ENCODE data around the gene SCN4A. TPM values are rescaled to one million over a fixed set of nuclear protein-coding genes. Genes with fewer than 3 reads are reported as not detected.
"Not testable (repeated sequence)": the region's sequence is repeated elsewhere in the genome, so short reads cannot be mapped to it uniquely, and the experiment has no call there.

Gene SCN4A
- total RNA-seq, result 0.18 TPM
- long read RNA-seq, result 0 reads

GRCh38 chr17:63972796-63973195, at the start of gene SCN4A:
Gene SCN4A, minus strand, starts transcription at chr17:63972918. Its CDS starts 77 bp downstream, at chr17:63972841.
- no peaks in the 10 kb centered on the region for H3K36me3 ChIP-seq
- no peak within 1 kb of the TSS for H3K27ac ChIP-seq
- intact Hi-C loops (cut with DNase I), result no loop called here
- no peaks in the 10 kb centered on the region for H3K9me3 ChIP-seq
- DNase-seq (no peak), ATAC-seq (no peak)
- H3K27me3 ChIP-seq (ENCODE audit: low read depth), result no peaks in the 10 kb centered on the region
- TF ChIP-seq CTCF (IDR thresholded peaks at IDR 0.05), result no peak
- no peak within 1 kb of the TSS for H3K4me3 ChIP-seq
- H3K4me1 ChIP-seq, result no peaks in the 10 kb centered on the region

GRCh38 chr17:64020056-64020766, 47.5 kb upstream of the SCN4A start, which contains the start of gene ICAM2:
Gene ICAM2, minus strand, starts transcription at chr17:64020633. Its CDS starts 13,942 bp downstream, at chr17:64006691.
- Histone ChIP-seq H3K9me3 (no peaks in the 10 kb centered on the region), H3K4me1 (peaks cover 52% of the 10 kb centered on the region), H3K36me3 (no peaks in the 10 kb centered on the region), H3K27ac (peak within 1 kb of the TSS; percentile 84), H3K4me3 (peak within 1 kb of the TSS; percentile 64), H3K27me3 (ENCODE audit: low read depth) (no peaks in the 10 kb centered on the region)
- ATAC-seq (peak; percentile 78 to 91), DNase-seq (peak; percentile 81)
- TF ChIP-seq CTCF (IDR thresholded peaks at IDR 0.05), result no peak
- intact Hi-C loops (cut with DNase I), result loop anchor here (10.0 kb wide), 1 partner anchor 115 kb away; the partner anchor contains the start of gene ERN1

GRCh38 chr17:64019551-64019961, 46.8 kb upstream of the SCN4A start:
- H3K36me3 ChIP-seq; intact Hi-C loops (cut with DNase I); DNase-seq; H3K9me3 ChIP-seq; ATAC-seq; H3K27me3 ChIP-seq (ENCODE audit: low read depth): not testable (repeated sequence)
- peak overlapping the region; percentile 84 for H3K27ac ChIP-seq
- peaks cover 52% of the 10 kb centered on the region for H3K4me1 ChIP-seq
- peak overlapping the region; percentile 64 for H3K4me3 ChIP-seq

GRCh38 chr17:64017381-64017980, 44.8 kb upstream of the SCN4A start:
- DNase-seq, result no peak
- no peak for ATAC-seq
- Histone ChIP-seq H3K27me3 (ENCODE audit: low read depth) (no peaks in the 10 kb centered on the region), H3K4me1 (peaks cover 50% of the 10 kb centered on the region), H3K36me3 (no peaks in the 10 kb centered on the region), H3K4me3 (peak overlapping the region; percentile 64), H3K9me3 (no peaks in the 10 kb centered on the region), H3K27ac (peak overlapping the region; percentile 8)
- peak; percentile 5 for TF ChIP-seq CTCF (IDR thresholded peaks at IDR 0.05)
- intact Hi-C loops (cut with DNase I), result no loop called here

- H3K27me3 ChIP-seq (ENCODE audit: low read depth), result no peaks in the 10 kb centered on the region
- TF ChIP-seq CTCF (IDR thresholded peaks at IDR 0.05), result no peak
- no peaks in the 10 kb centered on the region for H3K9me3 ChIP-seq
- H3K36me3 ChIP-seq, result no peaks in the 10 kb centered on the region
- ATAC-seq (no peak), DNase-seq (no peak)
- peak overlapping the region; percentile 44 for H3K27ac ChIP-seq
- intact Hi-C loops (cut with DNase I), result no loop called here
- peaks cover 50% of the 10 kb centered on the region for H3K4me1 ChIP-seq
- H3K4me3 ChIP-seq, result peak overlapping the region; percentile 0
Measured at GRCh38 chr17:64016974-64017373, 44.3 kb upstream of the SCN4A start.

All from lower lobe of right lung (tissue), 2 donors.